GM18502 (cell line): ENCODE data around the gene PGRMC1.
"Not testable (repeated sequence)": the region's sequence is repeated elsewhere in the genome, so short reads cannot be mapped to it uniquely, and the experiment has no call there.

Source experiments
- ATAC-seq: cut with Tn5 transposase; IDR thresholded peaks from one replicate; pipeline ENCODE4 v1.9.1; 2021; ENCODE audit warnings: mild to moderate bottlenecking; ENCODE audit not compliant: unreplicated experiment, poor library complexity

Gene PGRMC1

GRCh38 chrX:119231936-119232445 lies 4.1 kb upstream of the PGRMC1 start:
- ATAC-seq = no peak

GRCh38 chrX:119235051-119235511 lies 1.0 kb upstream of the PGRMC1 start:
- no peak for ATAC-seq

GRCh38 chrX:119236623-119237561 lies 807 bp downstream of the PGRMC1 start:
- ATAC-seq = peak; percentile 33

GRCh38 chrX:119237562-119237942 lies 1.5 kb downstream of the PGRMC1 start:
- ATAC-seq = no peak

- no peak for ATAC-seq
Measured at GRCh38 chrX:119238557-119238956, 2.5 kb downstream of the PGRMC1 start.

- no peak for ATAC-seq
Measured at GRCh38 chrX:119240356-119240755, 4.3 kb downstream of the PGRMC1 start.

- no peak for ATAC-seq
Measured at GRCh38 chrX:119247702-119248101, 11.6 kb downstream of the PGRMC1 start.

GRCh38 chrX:119249891-119250290 lies 13.8 kb downstream of the PGRMC1 start:
- ATAC-seq = no peak

GRCh38 chrX:119251386-119251785 lies 15.3 kb downstream of the PGRMC1 start:
- no peak for ATAC-seq

GRCh38 chrX:119252716-119253115 lies 16.6 kb downstream of the PGRMC1 start:
- no peak for ATAC-seq

GRCh38 chrX:119266364-119266995 lies 30.4 kb downstream of the PGRMC1 start:
- no peak for ATAC-seq

GRCh38 chrX:119267115-119267514 lies 31.0 kb downstream of the PGRMC1 start:
- not testable (repeated sequence) for ATAC-seq

- no peak for ATAC-seq
Measured at GRCh38 chrX:119272882-119273419, 36.9 kb downstream of the PGRMC1 start.

GRCh38 chrX:119273420-119274192 lies 37.5 kb downstream of the PGRMC1 start:
- ATAC-seq = no peak

GRCh38 chrX:119282347-119282746 lies 46.3 kb downstream of the PGRMC1 start:
- ATAC-seq = not testable (repeated sequence)

- ATAC-seq = no peak
Measured at GRCh38 chrX:119288890-119289393, 52.9 kb downstream of the PGRMC1 start.

- ATAC-seq = no peak
Measured at GRCh38 chrX:119290476-119290875, 54.4 kb downstream of the PGRMC1 start.

GRCh38 chrX:119291246-119291645 lies 55.2 kb downstream of the PGRMC1 start:
- ATAC-seq = not testable (repeated sequence)

GRCh38 chrX:119292445-119292844 lies 56.4 kb downstream of the PGRMC1 start:
- ATAC-seq = no peak
